Measurements from ENCODE around the gene MEG3.

MEG3 gene

DNA sequence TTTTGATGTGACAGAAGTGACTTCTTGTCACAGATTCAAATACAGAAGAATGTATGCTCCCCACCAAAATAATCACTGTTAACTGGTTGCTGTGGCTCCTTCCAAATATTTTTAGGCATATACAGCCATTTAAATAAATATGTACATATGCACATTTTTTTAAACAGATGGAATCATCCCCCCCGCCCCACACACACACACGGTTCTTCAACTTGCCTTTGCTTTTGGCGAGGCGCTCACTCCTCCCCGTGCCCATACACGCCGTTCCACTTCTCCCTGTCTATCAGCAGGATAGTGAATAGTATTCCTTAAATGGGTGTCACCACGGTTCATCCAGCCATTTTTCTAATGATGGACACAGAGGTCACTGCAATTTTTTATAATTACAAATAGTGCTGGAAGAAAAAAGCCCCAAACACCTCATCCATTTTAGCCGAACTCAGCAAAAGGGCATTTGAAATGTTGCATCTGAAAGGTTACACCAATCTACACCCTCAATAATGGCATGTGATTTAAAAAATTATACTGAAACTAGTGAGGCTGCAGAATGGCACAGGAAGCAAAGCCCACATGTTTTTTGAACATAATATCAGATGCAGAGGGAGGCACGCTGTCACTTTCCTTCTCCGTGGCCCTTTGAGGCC is 39.2 kb upstream of the MEG3 start:
- Histone ChIP-seq H3K9ac (no peak overlapping the region), H4K20me1 (ENCODE audit: insufficient read depth) (no peaks in the 10 kb centered on the region), H3K4me3 (IDR thresholded peaks at IDR 0.05; ENCODE audit: insufficient read depth, low read depth, low read length) (no peak overlapping the region), H3K27me3 (ENCODE audit: insufficient read depth, low read depth) (peaks cover 6% of the 10 kb centered on the region; the same call in 1 of the 2 replicates), H3K4me1 (ENCODE audit: low read depth, poor library complexity, severe bottlenecking) (no peaks in the 10 kb centered on the region), H2AFZ (ENCODE audit: low read depth) (no peak overlapping the region), H3K36me3 (ENCODE audit: insufficient read depth) (no peaks in the 10 kb centered on the region), H3K79me2 (ENCODE audit: insufficient read depth, low read depth) (no peaks in the 10 kb centered on the region), H3K4me2 (no peak overlapping the region), H3K27ac (no peak overlapping the region)
- TF ChIP-seq, protein P1, sequence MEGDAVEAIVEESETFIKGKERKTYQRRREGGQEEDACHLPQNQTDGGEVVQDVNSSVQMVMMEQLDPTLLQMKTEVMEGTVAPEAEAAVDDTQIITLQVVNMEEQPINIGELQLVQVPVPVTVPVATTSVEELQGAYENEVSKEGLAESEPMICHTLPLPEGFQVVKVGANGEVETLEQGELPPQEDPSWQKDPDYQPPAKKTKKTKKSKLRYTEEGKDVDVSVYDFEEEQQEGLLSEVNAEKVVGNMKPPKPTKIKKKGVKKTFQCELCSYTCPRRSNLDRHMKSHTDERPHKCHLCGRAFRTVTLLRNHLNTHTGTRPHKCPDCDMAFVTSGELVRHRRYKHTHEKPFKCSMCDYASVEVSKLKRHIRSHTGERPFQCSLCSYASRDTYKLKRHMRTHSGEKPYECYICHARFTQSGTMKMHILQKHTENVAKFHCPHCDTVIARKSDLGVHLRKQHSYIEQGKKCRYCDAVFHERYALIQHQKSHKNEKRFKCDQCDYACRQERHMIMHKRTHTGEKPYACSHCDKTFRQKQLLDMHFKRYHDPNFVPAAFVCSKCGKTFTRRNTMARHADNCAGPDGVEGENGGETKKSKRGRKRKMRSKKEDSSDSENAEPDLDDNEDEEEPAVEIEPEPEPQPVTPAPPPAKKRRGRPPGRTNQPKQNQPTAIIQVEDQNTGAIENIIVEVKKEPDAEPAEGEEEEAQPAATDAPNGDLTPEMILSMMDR (conservative IDR thresholded peaks at IDR 0.05; ENCODE audit: low read depth, low read length) = no peak

DNA sequence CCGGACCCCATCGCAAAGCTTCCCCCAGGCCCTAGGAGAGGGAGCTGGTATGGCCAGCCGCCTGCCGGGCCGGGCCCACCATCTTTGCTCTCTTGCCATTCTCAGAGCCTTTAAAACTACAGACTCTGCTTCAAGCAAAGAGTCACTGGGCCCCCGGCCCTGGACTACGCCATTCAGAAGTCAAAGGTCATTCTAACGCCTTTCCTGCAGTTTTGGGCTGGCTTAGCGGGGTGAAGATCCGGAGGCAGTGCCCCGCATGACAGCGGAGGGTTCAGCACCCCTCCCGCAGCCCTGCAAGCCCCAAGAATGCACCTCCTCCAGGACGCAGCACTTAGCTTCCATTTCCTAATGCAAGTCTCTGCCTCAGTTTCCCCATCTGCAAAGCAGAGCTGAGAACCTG is 38.3 kb upstream of the MEG3 start:
- Histone ChIP-seq H3K4me3 (IDR thresholded peaks at IDR 0.05; ENCODE audit: insufficient read depth, low read depth, low read length) (no peak overlapping the region), H3K27ac (no peak overlapping the region), H3K27me3 (ENCODE audit: insufficient read depth, low read depth) (peaks cover 6% of the 10 kb centered on the region; the same call in 1 of the 2 replicates), H3K79me2 (ENCODE audit: insufficient read depth, low read depth) (no peaks in the 10 kb centered on the region), H3K4me2 (no peak overlapping the region), H3K9ac (no peak overlapping the region), H3K4me1 (ENCODE audit: low read depth, poor library complexity, severe bottlenecking) (no peaks in the 10 kb centered on the region), H4K20me1 (ENCODE audit: insufficient read depth) (no peaks in the 10 kb centered on the region), H2AFZ (ENCODE audit: low read depth) (no peak overlapping the region), H3K36me3 (ENCODE audit: insufficient read depth) (no peaks in the 10 kb centered on the region)
- TF ChIP-seq, protein P1 (conservative IDR thresholded peaks at IDR 0.05; ENCODE audit: low read depth, low read length) = no peak

DNA sequence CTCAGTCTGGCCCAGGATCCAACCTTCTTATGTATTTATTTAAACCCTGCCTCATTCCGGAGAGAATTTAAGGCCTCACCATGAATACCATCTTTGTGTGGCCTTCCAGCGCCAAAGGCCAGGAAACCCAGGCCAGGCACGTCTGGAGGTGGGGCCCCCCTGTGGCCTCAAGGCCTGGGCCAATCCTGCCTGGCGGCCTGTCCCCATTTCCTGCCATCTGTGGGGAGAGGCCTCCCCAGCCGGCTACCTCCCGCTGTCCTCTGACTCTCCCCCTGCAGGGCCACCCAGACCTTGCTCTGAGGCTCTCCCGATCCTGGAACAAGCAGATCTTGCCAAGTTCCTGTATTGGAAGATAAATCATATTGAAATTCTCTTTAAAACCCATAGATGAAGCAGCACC is 37.4 kb upstream of the MEG3 start:
- Histone ChIP-seq H3K27ac (no peak overlapping the region), H3K9ac (no peak overlapping the region), H2AFZ (ENCODE audit: low read depth) (no peak overlapping the region), H3K4me1 (ENCODE audit: low read depth, poor library complexity, severe bottlenecking) (no peaks in the 10 kb centered on the region), H3K36me3 (ENCODE audit: insufficient read depth) (no peaks in the 10 kb centered on the region), H3K79me2 (ENCODE audit: insufficient read depth, low read depth) (no peaks in the 10 kb centered on the region), H4K20me1 (ENCODE audit: insufficient read depth) (no peaks in the 10 kb centered on the region), H3K4me2 (no peak overlapping the region), H3K4me3 (IDR thresholded peaks at IDR 0.05; ENCODE audit: insufficient read depth, low read depth, low read length) (no peak overlapping the region), H3K27me3 (ENCODE audit: insufficient read depth, low read depth) (peaks cover 4% of the 10 kb centered on the region; the same call in 1 of the 2 replicates)
- TF ChIP-seq, protein P1 (conservative IDR thresholded peaks at IDR 0.05; ENCODE audit: low read depth, low read length) = no peak

DNA sequence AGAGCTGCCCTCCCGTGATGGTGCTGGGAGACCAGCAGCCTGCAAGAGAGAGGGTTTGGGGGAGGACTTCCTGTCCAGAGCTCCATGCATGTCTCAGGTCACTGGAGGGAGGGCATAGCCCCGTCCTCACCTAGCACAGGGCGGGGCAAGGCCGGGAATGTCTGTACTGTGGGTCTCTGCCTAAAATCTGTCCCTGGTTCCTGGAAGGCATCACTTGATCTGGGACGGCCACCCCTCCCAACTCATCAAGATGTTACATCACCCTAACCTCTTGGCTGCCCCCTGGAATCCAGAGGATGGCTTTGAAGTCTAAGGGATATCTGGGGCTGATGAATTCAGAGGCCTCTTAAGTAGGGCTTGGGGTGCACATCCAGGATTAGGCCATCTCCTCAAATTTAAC is 37.0 kb upstream of the MEG3 start:
- Histone ChIP-seq H3K36me3 (ENCODE audit: insufficient read depth) (no peaks in the 10 kb centered on the region), H3K4me2 (no peak overlapping the region), H3K4me3 (IDR thresholded peaks at IDR 0.05; ENCODE audit: insufficient read depth, low read depth, low read length) (no peak overlapping the region), H2AFZ (ENCODE audit: low read depth) (no peak overlapping the region), H4K20me1 (ENCODE audit: insufficient read depth) (no peaks in the 10 kb centered on the region), H3K4me1 (ENCODE audit: low read depth, poor library complexity, severe bottlenecking) (no peaks in the 10 kb centered on the region), H3K79me2 (ENCODE audit: insufficient read depth, low read depth) (no peaks in the 10 kb centered on the region), H3K27ac (no peak overlapping the region), H3K9ac (no peak overlapping the region), H3K27me3 (ENCODE audit: insufficient read depth, low read depth) (peaks cover 4% of the 10 kb centered on the region; the same call in 1 of the 2 replicates)
- TF ChIP-seq, protein P1 (conservative IDR thresholded peaks at IDR 0.05; ENCODE audit: low read depth, low read length) = no peak
